Measurements from ENCODE around the gene MRPL28. TPM values are rescaled to one million over a fixed set of nuclear protein-coding genes. Genes with fewer than 3 reads are reported as not detected.

The MRPL28 gene
- polyA plus RNA-seq, 1 of the 3 experiments (the other 2 are of a cell fraction), result 320 TPM

DNA sequence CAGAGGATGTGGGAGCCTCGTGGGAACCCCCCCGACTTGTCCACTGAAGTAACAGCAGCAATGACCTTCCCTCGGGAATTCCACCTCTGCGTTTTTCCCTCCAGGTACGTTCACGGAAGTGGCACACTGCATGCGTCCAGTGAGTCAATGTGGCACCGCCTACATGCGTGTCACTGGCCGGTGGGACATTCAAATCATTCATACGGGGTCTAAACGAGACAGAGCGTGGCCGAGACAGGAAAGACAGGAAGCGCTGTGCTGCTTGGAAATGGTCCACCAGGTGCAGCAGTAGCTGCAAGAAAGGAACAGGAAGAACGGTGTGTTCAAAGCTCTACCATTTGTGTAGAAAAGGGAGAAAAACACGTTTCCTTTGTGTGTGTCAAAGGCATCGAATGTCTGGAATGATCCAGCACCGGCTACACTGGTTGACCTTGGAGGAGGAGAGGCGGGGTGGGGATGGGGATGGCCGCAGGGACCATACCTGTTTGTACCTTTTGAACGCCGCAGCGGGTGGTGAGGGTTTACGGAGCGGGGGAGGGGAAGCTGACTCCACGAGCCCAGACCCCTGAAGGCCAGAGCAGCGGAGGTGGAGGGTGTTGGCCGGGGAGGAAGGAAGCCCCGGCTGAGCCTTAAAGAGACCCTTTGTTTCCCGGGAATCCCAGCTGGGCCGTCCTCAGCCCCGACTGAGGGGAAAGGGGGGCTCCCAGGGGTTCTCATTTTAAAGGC lies 13.2 kb upstream of the MRPL28 start:
- no peak overlapping the region for H3K27ac ChIP-seq (ENCODE audit: low read depth in 2 of 2, low read length in 1 of 2)
- TF ChIP-seq MEF2A (IDR thresholded peaks at IDR 0.05; ENCODE audit: borderline replicate concordance, low read depth) (no peak), TEAD4 (IDR thresholded peaks at IDR 0.05; ENCODE audit: borderline replicate concordance, insufficient read depth) (no peak), SMC3 (IDR thresholded peaks at IDR 0.05; ENCODE audit: low read depth, low read length) (no peak), JUND (IDR thresholded peaks at IDR 0.05) (no peak), FOXJ3 (CRISPR knock-in tag; IDR thresholded peaks at IDR 0.05) (no peak), SIN3A (IDR thresholded peaks at IDR 0.05; ENCODE audit: borderline replicate concordance, low read depth, low read length) (no peak), MXI1 (IDR thresholded peaks at IDR 0.05; ENCODE audit: low read depth, low read length) (no peak), FOXM1 (IDR thresholded peaks at IDR 0.05; ENCODE audit: low read depth) (no peak)
- TF ChIP-seq, protein P1, sequence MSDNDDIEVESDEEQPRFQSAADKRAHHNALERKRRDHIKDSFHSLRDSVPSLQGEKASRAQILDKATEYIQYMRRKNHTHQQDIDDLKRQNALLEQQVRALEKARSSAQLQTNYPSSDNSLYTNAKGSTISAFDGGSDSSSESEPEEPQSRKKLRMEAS (IDR thresholded peaks at IDR 0.05; ENCODE audit: low read depth), result no peak
- H2AFZ ChIP-seq (ENCODE audit: low read depth), result no peak overlapping the region
- no peak for DNase-seq
- ChIA-PET CTCF (interaction anchor here (0.8 to 1.2 kb wide), 4 partner anchors 14 to 318 kb away, joined by 3 to 4 read pairs (median 4); partner anchors contain the start of gene DECR2), POLR2A (no interaction called here)
- WGBS (ENCODE audit: low lambda C conversion rate), result 94% methylated on average over 24 of the region's 33 CpGs
- H3K9me3 ChIP-seq, result no peaks in the 10 kb centered on the region
- H3K79me2 ChIP-seq (ENCODE audit: insufficient read depth), result peaks cover 28% of the 10 kb centered on the region
- H3K4me2 ChIP-seq, result no peak overlapping the region
- no peak overlapping the region for H3K9ac ChIP-seq
- H3K4me1 ChIP-seq (ENCODE audit: control insufficient read depth in 1 of 2, insufficient read depth in 2 of 2, low read depth in 1 of 2, low read length in 1 of 2), result peaks cover 5 to 22% of the 10 kb centered on the region in 2 experiments; a peak in 2 of 4 replicates
- H3F3A ChIP-seq (replicated peaks; ENCODE audit: insufficient read depth), result peaks cover 4% of the 10 kb centered on the region
- no peaks in the 10 kb centered on the region for H3K9me2 ChIP-seq
- H3K36me3 ChIP-seq (replicated peaks in 1 of 2; ENCODE audit: control insufficient read depth in 1 of 2, insufficient read depth in 2 of 2, low read length in 1 of 2), result no peaks in the 10 kb centered on the region
- peaks cover 16% of the 10 kb centered on the region for H4K20me1 ChIP-seq (ENCODE audit: insufficient read depth)
- no peak overlapping the region for H3K4me3 ChIP-seq (ENCODE audit: low read depth in 2 of 2, low read length in 1 of 2)
- no peaks in the 10 kb centered on the region for H3K27me3 ChIP-seq (ENCODE audit: insufficient read depth)

DNA sequence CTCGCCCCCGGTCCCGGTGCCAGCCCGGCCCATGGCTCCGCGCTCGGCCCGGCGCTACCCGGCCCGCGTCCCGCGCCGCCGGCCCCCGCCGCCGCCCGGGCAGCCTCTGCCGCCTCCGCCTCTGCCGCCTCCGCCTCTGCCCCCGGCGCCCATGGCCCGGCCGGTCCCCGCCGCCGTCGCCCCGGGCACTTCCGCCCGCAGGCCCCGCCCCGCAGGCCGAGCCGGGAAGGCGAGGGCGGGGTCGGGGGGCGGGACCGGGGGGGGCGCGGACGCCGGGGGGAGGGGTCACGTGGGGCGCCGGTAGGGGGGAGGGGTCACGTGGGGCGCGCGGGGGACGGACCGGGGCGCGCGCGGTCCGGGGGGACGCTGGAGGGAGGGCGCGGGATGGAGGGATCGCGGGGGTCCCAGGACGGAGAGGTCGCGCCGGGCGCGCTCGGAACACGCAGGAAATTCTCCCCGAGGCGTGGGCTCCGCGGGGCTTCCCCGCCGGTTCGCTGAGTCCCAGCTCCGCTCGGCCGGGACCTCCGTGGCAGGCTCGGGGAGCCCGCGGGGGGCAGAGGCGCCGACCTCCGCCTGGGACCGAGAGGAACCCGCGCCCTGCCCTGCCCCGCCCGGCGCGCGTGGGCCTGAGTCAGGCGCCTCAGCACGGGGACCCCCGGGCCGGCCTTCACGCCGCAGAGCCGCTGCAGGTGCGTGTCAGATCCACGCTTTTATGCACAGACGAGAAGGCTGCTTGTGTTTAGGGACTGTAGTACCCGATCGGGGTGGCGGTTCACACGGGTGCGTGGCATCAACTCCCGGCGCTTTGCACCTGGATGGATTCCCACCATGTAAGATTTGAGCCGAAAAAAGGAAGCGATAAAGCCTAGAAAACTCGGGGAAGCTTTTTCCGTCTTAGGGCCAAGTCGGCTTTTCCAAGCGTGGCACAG lies 11.7 kb upstream of the MRPL28 start, which contains the start of gene PGAP6:
Gene PGAP6, minus strand, starts transcription at position 190 of the 929 bp plus-strand sequence. Its CDS starts 157 bp downstream, at position 33.
- POLR2A ChIA-PET, result interaction anchor here (1.6 kb wide), 1 partner anchor 11 kb away, joined by 4 read pairs; the partner anchor contains the start of gene MRPL28

More for the DNA sequence above, 11.7 kb upstream of the MRPL28 start, which contains the start of gene PGAP6:
- H3K4me1 ChIP-seq (ENCODE audit: control insufficient read depth in 1 of 2, insufficient read depth in 2 of 2, low read depth in 1 of 2, low read length in 1 of 2), result peaks cover 5 to 23% of the 10 kb centered on the region in 2 experiments; a peak in 2 of 4 replicates
- H3K27me3 ChIP-seq (ENCODE audit: insufficient read depth), result no peaks in the 10 kb centered on the region
- no peaks in the 10 kb centered on the region for H3K9me3 ChIP-seq
- peaks cover 4% of the 10 kb centered on the region for H3F3A ChIP-seq (replicated peaks; ENCODE audit: insufficient read depth)
- peaks cover 29% of the 10 kb centered on the region for H3K79me2 ChIP-seq (ENCODE audit: insufficient read depth)
- H3K27ac ChIP-seq (ENCODE audit: low read depth in 2 of 2, low read length in 1 of 2), result peak within 1 kb of the TSS; percentile 30 to 77; a peak in 3 of 4 replicates
- DNase-seq, result peak; percentile 97
- H3K4me2 ChIP-seq, result peak within 1 kb of the TSS; percentile 97
- H3K9ac ChIP-seq, result peak within 1 kb of the TSS; percentile 88
- peak within 1 kb of the TSS; percentile 86 for H3K4me3 ChIP-seq (ENCODE audit: low read depth in 2 of 2, low read length in 1 of 2)
- 0 out of 2 replicates have a peak within 1 kb of the TSS, but pooled peaks have one; percentile 47 for H2AFZ ChIP-seq (ENCODE audit: low read depth)
- peaks cover 0 to 6% of the 10 kb centered on the region in 2 experiments for H3K36me3 ChIP-seq (replicated peaks in 1 of 2; ENCODE audit: control insufficient read depth in 1 of 2, insufficient read depth in 2 of 2, low read length in 1 of 2)
- CTCF ChIA-PET, result interaction anchor here (0.9 to 1.2 kb wide), 3 partner anchors 16 to 316 kb away, joined by 3 to 4 read pairs (median 4); partner anchors contain the start of gene DECR2
- peaks cover 17% of the 10 kb centered on the region for H4K20me1 ChIP-seq (ENCODE audit: insufficient read depth)
- 11% methylated on average over 24 of the region's 123 CpGs for WGBS (ENCODE audit: low lambda C conversion rate)
- no peaks in the 10 kb centered on the region for H3K9me2 ChIP-seq
- TF ChIP-seq, protein P2, sequence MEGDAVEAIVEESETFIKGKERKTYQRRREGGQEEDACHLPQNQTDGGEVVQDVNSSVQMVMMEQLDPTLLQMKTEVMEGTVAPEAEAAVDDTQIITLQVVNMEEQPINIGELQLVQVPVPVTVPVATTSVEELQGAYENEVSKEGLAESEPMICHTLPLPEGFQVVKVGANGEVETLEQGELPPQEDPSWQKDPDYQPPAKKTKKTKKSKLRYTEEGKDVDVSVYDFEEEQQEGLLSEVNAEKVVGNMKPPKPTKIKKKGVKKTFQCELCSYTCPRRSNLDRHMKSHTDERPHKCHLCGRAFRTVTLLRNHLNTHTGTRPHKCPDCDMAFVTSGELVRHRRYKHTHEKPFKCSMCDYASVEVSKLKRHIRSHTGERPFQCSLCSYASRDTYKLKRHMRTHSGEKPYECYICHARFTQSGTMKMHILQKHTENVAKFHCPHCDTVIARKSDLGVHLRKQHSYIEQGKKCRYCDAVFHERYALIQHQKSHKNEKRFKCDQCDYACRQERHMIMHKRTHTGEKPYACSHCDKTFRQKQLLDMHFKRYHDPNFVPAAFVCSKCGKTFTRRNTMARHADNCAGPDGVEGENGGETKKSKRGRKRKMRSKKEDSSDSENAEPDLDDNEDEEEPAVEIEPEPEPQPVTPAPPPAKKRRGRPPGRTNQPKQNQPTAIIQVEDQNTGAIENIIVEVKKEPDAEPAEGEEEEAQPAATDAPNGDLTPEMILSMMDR (IDR thresholded peaks at IDR 0.05), result no peak
- TF ChIP-seq, protein P3, sequence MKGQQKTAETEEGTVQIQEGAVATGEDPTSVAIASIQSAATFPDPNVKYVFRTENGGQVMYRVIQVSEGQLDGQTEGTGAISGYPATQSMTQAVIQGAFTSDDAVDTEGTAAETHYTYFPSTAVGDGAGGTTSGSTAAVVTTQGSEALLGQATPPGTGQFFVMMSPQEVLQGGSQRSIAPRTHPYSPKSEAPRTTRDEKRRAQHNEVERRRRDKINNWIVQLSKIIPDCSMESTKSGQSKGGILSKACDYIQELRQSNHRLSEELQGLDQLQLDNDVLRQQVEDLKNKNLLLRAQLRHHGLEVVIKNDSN (IDR thresholded peaks at IDR 0.05; ENCODE audit: borderline replicate concordance, low read depth), result peak; percentile 74
- TF ChIP-seq, protein P4, sequence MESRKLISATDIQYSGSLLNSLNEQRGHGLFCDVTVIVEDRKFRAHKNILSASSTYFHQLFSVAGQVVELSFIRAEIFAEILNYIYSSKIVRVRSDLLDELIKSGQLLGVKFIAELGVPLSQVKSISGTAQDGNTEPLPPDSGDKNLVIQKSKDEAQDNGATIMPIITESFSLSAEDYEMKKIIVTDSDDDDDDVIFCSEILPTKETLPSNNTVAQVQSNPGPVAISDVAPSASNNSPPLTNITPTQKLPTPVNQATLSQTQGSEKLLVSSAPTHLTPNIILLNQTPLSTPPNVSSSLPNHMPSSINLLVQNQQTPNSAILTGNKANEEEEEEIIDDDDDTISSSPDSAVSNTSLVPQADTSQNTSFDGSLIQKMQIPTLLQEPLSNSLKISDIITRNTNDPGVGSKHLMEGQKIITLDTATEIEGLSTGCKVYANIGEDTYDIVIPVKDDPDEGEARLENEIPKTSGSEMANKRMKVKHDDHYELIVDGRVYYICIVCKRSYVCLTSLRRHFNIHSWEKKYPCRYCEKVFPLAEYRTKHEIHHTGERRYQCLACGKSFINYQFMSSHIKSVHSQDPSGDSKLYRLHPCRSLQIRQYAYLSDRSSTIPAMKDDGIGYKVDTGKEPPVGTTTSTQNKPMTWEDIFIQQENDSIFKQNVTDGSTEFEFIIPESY (IDR thresholded peaks at IDR 0.05; ENCODE audit: borderline replicate concordance, low read depth), result no peak
- TF ChIP-seq YY1 (IDR thresholded peaks at IDR 0.05; ENCODE audit: low read depth) (no peak), SMC3 (IDR thresholded peaks at IDR 0.05; ENCODE audit: low read depth, low read length) (no peak), GABPA (IDR thresholded peaks at IDR 0.05; ENCODE audit: low read depth) (peak; percentile 35), RFX5 (IDR thresholded peaks at IDR 0.05; ENCODE audit: low read length) (no peak), MXI1 (IDR thresholded peaks at IDR 0.05; ENCODE audit: low read depth, low read length) (peak; percentile 34; the same call in 1 of the 2 replicates), CHD2 (IDR thresholded peaks at IDR 0.05; ENCODE audit: low read length, partially characterized antibody) (no peak), TAF1 (IDR thresholded peaks at IDR 0.05; ENCODE audit: borderline replicate concordance, low read depth, low read length) (no peak)

Measured in SK-N-SH (cell line).